Endodermal cell (in vitro differentiated cells): Measurements from ENCODE around the gene DPP10. TPM values are rescaled to one million over a fixed set of nuclear protein-coding genes. Genes with fewer than 3 reads are reported as not detected.

Experiments used
- DNase-seq: peaks from one replicate; pipeline ENCODE4 v3.0.0-alpha.2; 2017
- H3K27ac ChIP-seq: 2 replicates; pipeline ENCODE4 v1.5.1; 2013; ENCODE audit warnings: mild to moderate bottlenecking, low read depth, low read length, moderate library complexity
- H3K27me3 ChIP-seq: 2 replicates; pipeline ENCODE4 v1.6.1; 2013; ENCODE audit warnings: mild to moderate bottlenecking, low read length, moderate library complexity; ENCODE audit not compliant: insufficient read depth, control insufficient read depth, poor library complexity, severe bottlenecking
- H3K36me3 ChIP-seq: 2 replicates; pipeline ENCODE4 v1.7.0; 2013; ENCODE audit warnings: mild to moderate bottlenecking, low read length, moderate library complexity; ENCODE audit not compliant: control insufficient read depth, insufficient read depth
- H3K4me1 ChIP-seq: one replicate; pipeline ENCODE4 v1.7.0; 2013; ENCODE audit warnings: low read length; ENCODE audit not compliant: control insufficient read depth, insufficient read depth
- H3K4me3 ChIP-seq: 2 replicates; pipeline ENCODE4 v1.5.1; 2013; ENCODE audit warnings: mild to moderate bottlenecking, low read length, moderate library complexity
- H3K9ac ChIP-seq: 2 replicates; pipeline ENCODE4 v1.6.1; 2013; ENCODE audit warnings: mild to moderate bottlenecking, low read length, moderate library complexity; ENCODE audit not compliant: poor library complexity, severe bottlenecking; ENCODE audit errors: extremely low read depth
- H3K9me3 ChIP-seq: 2 replicates; pipeline ENCODE4 v1.6.1; 2013; ENCODE audit warnings: mild to moderate bottlenecking, low read length, moderate library complexity; ENCODE audit not compliant: control insufficient read depth
- H3K27ac Mint-ChIP-seq: 2 replicates; pipeline ENCODE4 v1.8.0; 2020; ENCODE audit warnings: mixed read lengths
- H3K27me3 Mint-ChIP-seq: 2 replicates; pipeline ENCODE4 v1.8.0; 2021; ENCODE audit warnings: mild to moderate bottlenecking, mixed read lengths; ENCODE audit not compliant: insufficient read depth
- H3K36me3 Mint-ChIP-seq: 2 replicates; pipeline ENCODE4 v1.8.0; 2020; ENCODE audit warnings: low read depth, mixed read lengths
- H3K4me1 Mint-ChIP-seq: 2 replicates; pipeline ENCODE4 v1.8.0; 2020; ENCODE audit warnings: mixed read lengths
- H3K4me3 Mint-ChIP-seq: 2 replicates; pipeline ENCODE4 v1.8.0; 2020; ENCODE audit warnings: mild to moderate bottlenecking, moderate library complexity, mixed read lengths
- H3K9me3 Mint-ChIP-seq: 2 replicates; pipeline ENCODE4 v1.8.0; 2020; ENCODE audit warnings: mild to moderate bottlenecking, mixed read lengths
- WGBS, 2 experiments: methylation state at CpG; one replicate each; pipeline versions ENCODE4 v1.1.5 to v1.1.7; 2013; ENCODE audit warnings: missing lambda C conversion rate in 2 of 2, mixed read lengths in 1 of 2; ENCODE audit not compliant: insufficient coverage in 1 of 2, insufficient read length in 1 of 2; 5-methylcytosine and 5-hydroxymethylcytosine counted together
- total RNA-seq, 2 donors: library from RNA; stranded (reverse); fragmentation: NEBNext Ultra II Directional in 1 of 2; extraction: Animal tissue kit (Norgen Biotek cat#: 25700) in 1 of 2; gene quantifications; 2 replicates in 1 of 2; 3 replicates in 1 of 2; pipeline ENCODE4 v1.2.1, GENCODE V29; 2021
- TF ChIP-seq, protein P1 (sequence below): fragments of 200-600 bp; sonication (generic); conservative IDR thresholded peaks from 2 replicates; pipeline ENCODE4 v1.5.0; 2021; ENCODE audit warnings: antibody characterized with exemption, mild to moderate bottlenecking

Gene DPP10
- total RNA-seq, 2 donors from 2014 or later: 8.2 to 19.2 TPM

DNA sequence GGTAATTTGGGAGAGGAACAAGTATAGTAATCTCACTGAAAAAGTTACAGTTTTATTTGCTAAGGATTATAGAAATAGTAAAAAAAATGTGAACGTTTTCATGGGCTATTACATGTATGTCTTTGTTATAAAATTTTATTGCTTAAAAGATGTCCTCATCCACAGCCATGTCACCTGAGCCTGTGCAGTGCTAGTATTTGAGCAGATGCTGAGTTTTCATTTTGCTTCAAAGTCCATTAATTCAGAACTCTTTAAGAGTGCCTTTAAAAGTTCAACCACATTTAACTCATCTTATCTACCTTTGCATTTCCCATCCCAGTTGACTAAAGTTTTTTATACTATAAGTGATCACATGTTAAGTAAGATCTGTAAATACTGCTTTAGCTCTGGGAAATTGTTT, 52.6 kb downstream of the DPP10 start:
- no peaks in the 10 kb centered on the region for H3K36me3 Mint-ChIP-seq
- no peaks in the 10 kb centered on the region for H3K27me3 Mint-ChIP-seq
- H3K9me3 ChIP-seq: no peaks in the 10 kb centered on the region
- H3K27ac ChIP-seq: no peak overlapping the region
- 80% methylated on average over 1 of the region's 1 CpG; no CpG with 5 or more reads in 1 of the 2 experiments for WGBS, 2 experiments
- H3K9me3 Mint-ChIP-seq: no peaks in the 10 kb centered on the region
- DNase-seq: no peak
- no peaks in the 10 kb centered on the region for H3K4me1 ChIP-seq
- H3K36me3 ChIP-seq: no peaks in the 10 kb centered on the region
- H3K4me3 ChIP-seq: no peak overlapping the region
- H3K27ac Mint-ChIP-seq: no peak overlapping the region
- H3K4me1 Mint-ChIP-seq: no peaks in the 10 kb centered on the region
- TF ChIP-seq, protein P1, sequence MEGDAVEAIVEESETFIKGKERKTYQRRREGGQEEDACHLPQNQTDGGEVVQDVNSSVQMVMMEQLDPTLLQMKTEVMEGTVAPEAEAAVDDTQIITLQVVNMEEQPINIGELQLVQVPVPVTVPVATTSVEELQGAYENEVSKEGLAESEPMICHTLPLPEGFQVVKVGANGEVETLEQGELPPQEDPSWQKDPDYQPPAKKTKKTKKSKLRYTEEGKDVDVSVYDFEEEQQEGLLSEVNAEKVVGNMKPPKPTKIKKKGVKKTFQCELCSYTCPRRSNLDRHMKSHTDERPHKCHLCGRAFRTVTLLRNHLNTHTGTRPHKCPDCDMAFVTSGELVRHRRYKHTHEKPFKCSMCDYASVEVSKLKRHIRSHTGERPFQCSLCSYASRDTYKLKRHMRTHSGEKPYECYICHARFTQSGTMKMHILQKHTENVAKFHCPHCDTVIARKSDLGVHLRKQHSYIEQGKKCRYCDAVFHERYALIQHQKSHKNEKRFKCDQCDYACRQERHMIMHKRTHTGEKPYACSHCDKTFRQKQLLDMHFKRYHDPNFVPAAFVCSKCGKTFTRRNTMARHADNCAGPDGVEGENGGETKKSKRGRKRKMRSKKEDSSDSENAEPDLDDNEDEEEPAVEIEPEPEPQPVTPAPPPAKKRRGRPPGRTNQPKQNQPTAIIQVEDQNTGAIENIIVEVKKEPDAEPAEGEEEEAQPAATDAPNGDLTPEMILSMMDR: no peak
- no peak overlapping the region for H3K4me3 Mint-ChIP-seq
- no peaks in the 10 kb centered on the region for H3K27me3 ChIP-seq
- H3K9ac ChIP-seq: no peak overlapping the region

DNA sequence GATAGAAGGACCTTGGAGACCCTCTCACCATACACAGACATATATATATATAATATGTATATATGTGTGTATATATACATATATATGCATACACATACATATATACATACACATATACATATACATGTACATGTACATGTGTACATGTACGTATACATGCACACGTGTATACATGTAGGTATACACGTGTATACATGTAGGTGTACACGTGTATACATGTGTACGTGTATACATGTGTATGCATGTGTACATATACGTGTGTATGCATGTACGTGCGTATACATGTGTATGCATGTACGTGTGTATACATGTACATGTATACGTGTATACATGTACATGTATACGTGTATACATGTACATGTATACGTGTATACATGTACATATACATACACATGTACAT, 54.5 kb downstream of the DPP10 start:
- Histone ChIP-seq H3K4me3 (no peak overlapping the region), H3K9me3 (no peaks in the 10 kb centered on the region), H3K27me3 (no peaks in the 10 kb centered on the region), H3K9ac (no peak overlapping the region), H3K36me3 (no peaks in the 10 kb centered on the region), H3K27ac (no peak overlapping the region), H3K4me1 (no peaks in the 10 kb centered on the region)
- no peaks in the 10 kb centered on the region for H3K4me1 Mint-ChIP-seq
- H3K4me3 Mint-ChIP-seq: no peak overlapping the region
- no peak overlapping the region for H3K27ac Mint-ChIP-seq
- no peaks in the 10 kb centered on the region for H3K27me3 Mint-ChIP-seq
- TF ChIP-seq, protein P1: no peak
- no peaks in the 10 kb centered on the region for H3K36me3 Mint-ChIP-seq
- H3K9me3 Mint-ChIP-seq: no peaks in the 10 kb centered on the region
- no peak for DNase-seq
- WGBS, 2 experiments: 94 to 100% methylated on average over 1 to 9 of the region's 12 CpGs

DNA sequence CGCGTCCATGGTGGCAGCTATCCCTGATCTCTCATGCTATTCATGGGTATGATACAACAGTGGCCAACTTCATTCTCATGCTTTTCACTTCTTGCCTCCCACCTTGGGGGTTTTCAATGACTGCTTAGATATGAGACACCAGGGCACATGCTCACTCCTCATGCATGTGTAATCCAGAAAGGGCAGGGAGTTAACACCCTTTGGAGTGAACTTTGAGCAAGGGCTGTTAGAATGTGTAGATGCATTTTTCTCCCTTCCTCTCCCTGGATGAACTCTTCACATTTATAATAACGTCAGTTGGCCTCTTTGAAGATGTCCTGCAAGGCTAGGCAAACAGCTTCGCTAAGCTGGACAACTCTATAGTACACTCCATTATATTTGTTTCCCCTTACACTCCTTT, 56.7 kb downstream of the DPP10 start:
- Mint-ChIP-seq H3K27me3 (no peaks in the 10 kb centered on the region), H3K4me1 (no peaks in the 10 kb centered on the region), H3K36me3 (no peaks in the 10 kb centered on the region), H3K9me3 (no peaks in the 10 kb centered on the region), H3K27ac (no peak overlapping the region), H3K4me3 (no peak overlapping the region)
- 92 to 96% methylated on average over 4 of the region's 4 CpGs for WGBS, 2 experiments
- H3K9me3 ChIP-seq: no peaks in the 10 kb centered on the region
- H3K36me3 ChIP-seq: no peaks in the 10 kb centered on the region
- no peaks in the 10 kb centered on the region for H3K4me1 ChIP-seq
- no peak overlapping the region for H3K9ac ChIP-seq
- TF ChIP-seq, protein P1: no peak
- H3K4me3 ChIP-seq: no peak overlapping the region
- no peak for DNase-seq
- no peak overlapping the region for H3K27ac ChIP-seq
- H3K27me3 ChIP-seq: no peaks in the 10 kb centered on the region
